GM19372 (cell line): ENCODE results near the gene ARL8A.
"Not testable (repeated sequence)": the region's sequence is repeated elsewhere in the genome, so short reads cannot be mapped to it uniquely, and the experiment has no call there.

Experiments used
- ATAC-seq: cut with Tn5 transposase; IDR thresholded peaks from one replicate; pipeline ENCODE4 v1.9.1; 2021; ENCODE audit warnings: mild to moderate bottlenecking, low read depth, moderate library complexity; ENCODE audit not compliant: unreplicated experiment

ARL8A gene

GRCh38 chr1:202160377-202160940 lies 15.9 kb upstream of the ARL8A start, which contains the start of gene PTPN7:
PTPN7 (minus strand) TSS chr1:202160602; CDS start chr1:202159402, 1,200 bp downstream.
- peak; percentile 45 for ATAC-seq

- ATAC-seq = no peak
Observed at GRCh38 chr1:202159534-202160371, 15.2 kb upstream of the ARL8A start.

- ATAC-seq = no peak
Observed at GRCh38 chr1:202158810-202159533, 14.4 kb upstream of the ARL8A start.

- no peak for ATAC-seq
Observed at GRCh38 chr1:202157945-202158344, 13.4 kb upstream of the ARL8A start.

GRCh38 chr1:202156590-202156989 lies 12.1 kb upstream of the ARL8A start:
- no peak for ATAC-seq

GRCh38 chr1:202155478-202156021 lies 11.0 kb upstream of the ARL8A start:
- ATAC-seq = no peak

GRCh38 chr1:202154766-202155477 lies 10.4 kb upstream of the ARL8A start:
- ATAC-seq = no peak

GRCh38 chr1:202154148-202154765 lies 9.7 kb upstream of the ARL8A start:
- ATAC-seq = no peak

GRCh38 chr1:202153284-202153683 lies 8.7 kb upstream of the ARL8A start:
- ATAC-seq = no peak

GRCh38 chr1:202152399-202152798 lies 7.9 kb upstream of the ARL8A start:
- ATAC-seq = no peak

- no peak for ATAC-seq
Observed at GRCh38 chr1:202151045-202151444, 6.5 kb upstream of the ARL8A start.

GRCh38 chr1:202150602-202151001 lies 6.1 kb upstream of the ARL8A start:
- no peak for ATAC-seq

- ATAC-seq = no peak
Observed at GRCh38 chr1:202150187-202150586, 5.7 kb upstream of the ARL8A start.

GRCh38 chr1:202149566-202149965 lies 5.0 kb upstream of the ARL8A start:
- no peak for ATAC-seq

GRCh38 chr1:202148391-202148790 lies 3.9 kb upstream of the ARL8A start:
- ATAC-seq = no peak

GRCh38 chr1:202146993-202147392 lies 2.5 kb upstream of the ARL8A start:
- no peak for ATAC-seq

GRCh38 chr1:202146279-202146678 lies 1.7 kb upstream of the ARL8A start:
- no peak for ATAC-seq

- not testable (repeated sequence) for ATAC-seq
Observed at GRCh38 chr1:202145744-202146140, 1.2 kb upstream of the ARL8A start.

- no peak for ATAC-seq
Observed at GRCh38 chr1:202145068-202145743, 669 bp upstream of the ARL8A start.
